RKO (cell line): ENCODE data around the gene RAB1B.
A peak's percentile ranks its signal among the peaks of the same experiment; 100 is the strongest.
"Not testable (repeated sequence)": the region's sequence is repeated elsewhere in the genome, so short reads cannot be mapped to it uniquely, and the experiment has no call there.

Experiments used
- DNase-seq: peaks from one replicate; pipeline ENCODE4 v3.0.0-alpha.2; 2016; ENCODE audit warnings: low spot score

The RAB1B gene

GRCh38 chr11:66267379-66268243 lies 828 bp upstream of the RAB1B start:
- peak; percentile 82 for DNase-seq

- DNase-seq = peak; percentile 69
Observed at GRCh38 chr11:66268952-66269905, 790 bp downstream of the RAB1B start.

- no peak for DNase-seq
Observed at GRCh38 chr11:66271816-66272215, 3.4 kb downstream of the RAB1B start.

- DNase-seq = no peak
Observed at GRCh38 chr11:66272596-66272995, 4.2 kb downstream of the RAB1B start.

GRCh38 chr11:66274219-66274618 lies 5.8 kb downstream of the RAB1B start:
- DNase-seq = no peak

- DNase-seq = no peak
Observed at GRCh38 chr11:66275396-66275795, 7.0 kb downstream of the RAB1B start.

- no peak for DNase-seq
Observed at GRCh38 chr11:66275984-66276612, 7.7 kb downstream of the RAB1B start.

- DNase-seq = not testable (repeated sequence)
Observed at GRCh38 chr11:66276619-66277018, 8.2 kb downstream of the RAB1B start.

- not testable (repeated sequence) for DNase-seq
Observed at GRCh38 chr11:66277064-66277463, 8.6 kb downstream of the RAB1B start.

- DNase-seq = no peak
Observed at GRCh38 chr11:66277471-66278362, 9.3 kb downstream of the RAB1B start, which contains the start of gene CNIH2. Gene CNIH2 (plus strand): TSS chr11:66278175. CDS start chr11:66278457, 282 bp downstream.

- no peak for DNase-seq
Observed at GRCh38 chr11:66278363-66279091, 10.1 kb downstream of the RAB1B start.

GRCh38 chr11:66279092-66279734 lies 10.8 kb downstream of the RAB1B start:
- no peak for DNase-seq

GRCh38 chr11:66280428-66280827 lies 12.0 kb downstream of the RAB1B start:
- DNase-seq = no peak

- DNase-seq = no peak
Observed at GRCh38 chr11:66281001-66281400, 12.6 kb downstream of the RAB1B start.

GRCh38 chr11:66281776-66282467 lies 13.5 kb downstream of the RAB1B start:
- no peak for DNase-seq

- peak; percentile 96 for DNase-seq
Observed at GRCh38 chr11:66282468-66283455, 14.3 kb downstream of the RAB1B start.

GRCh38 chr11:66283461-66284105 lies 15.1 kb downstream of the RAB1B start:
- no peak for DNase-seq
